Measurements from ENCODE around the gene MRPL12.
A peak's percentile ranks its signal among the peaks of the same experiment; 100 is the strongest.

The MRPL12 gene

DNA sequence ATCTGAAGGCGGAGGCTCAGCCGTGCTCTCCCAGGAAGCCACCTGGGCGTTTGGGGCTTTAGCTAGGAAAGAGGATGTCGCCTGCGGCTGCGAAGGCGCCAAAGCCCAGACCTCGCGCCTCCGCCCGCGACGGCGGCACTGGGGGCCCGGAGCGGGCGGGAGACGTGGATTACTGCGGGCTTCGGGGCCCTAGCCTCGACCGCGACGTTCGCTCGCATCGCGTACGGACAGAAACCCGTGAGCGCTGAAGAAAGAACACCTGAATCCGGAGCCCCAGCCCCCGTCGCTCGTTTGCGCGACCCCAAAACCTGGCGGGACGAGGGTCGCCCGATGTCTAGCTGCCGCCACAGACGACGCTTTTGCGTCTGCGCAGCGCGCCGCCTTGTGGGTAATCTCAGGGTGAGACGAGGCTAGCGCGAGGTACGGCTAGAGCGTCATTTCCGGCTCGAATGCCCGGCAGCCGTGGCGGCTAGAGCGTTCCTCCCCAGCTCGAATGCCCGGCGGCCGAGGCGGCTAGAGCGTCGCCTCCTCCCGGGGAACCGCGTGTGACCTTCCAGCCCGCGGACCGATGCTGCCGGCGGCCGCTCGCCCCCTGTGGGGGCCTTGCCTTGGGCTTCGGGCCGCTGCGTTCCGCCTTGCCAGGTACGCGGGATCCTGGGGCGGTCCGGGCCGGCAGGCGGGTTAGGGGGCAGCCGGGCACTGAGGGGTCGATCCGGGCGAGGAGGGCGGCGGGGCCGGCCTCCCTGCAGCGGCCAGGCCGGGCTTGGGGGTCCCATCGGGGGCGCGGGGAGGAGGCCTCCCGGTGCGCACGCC, at the start of gene MRPL12:
MRPL12 (plus strand) TSS at position 434 of the 813 bp plus-strand sequence; CDS start at position 569, 135 bp downstream.
- DNase-seq (ENCODE audit: low read depth in 2 of 2), result peak; percentile 93 to 94
- peak within 1 kb of the TSS; percentile 71 to 85 for H3K4me3 ChIP-seq (replicated peaks in 1 of 2; ENCODE audit: low read depth in 2 of 2, low read length in 2 of 2)
- TF ChIP-seq, protein P1, sequence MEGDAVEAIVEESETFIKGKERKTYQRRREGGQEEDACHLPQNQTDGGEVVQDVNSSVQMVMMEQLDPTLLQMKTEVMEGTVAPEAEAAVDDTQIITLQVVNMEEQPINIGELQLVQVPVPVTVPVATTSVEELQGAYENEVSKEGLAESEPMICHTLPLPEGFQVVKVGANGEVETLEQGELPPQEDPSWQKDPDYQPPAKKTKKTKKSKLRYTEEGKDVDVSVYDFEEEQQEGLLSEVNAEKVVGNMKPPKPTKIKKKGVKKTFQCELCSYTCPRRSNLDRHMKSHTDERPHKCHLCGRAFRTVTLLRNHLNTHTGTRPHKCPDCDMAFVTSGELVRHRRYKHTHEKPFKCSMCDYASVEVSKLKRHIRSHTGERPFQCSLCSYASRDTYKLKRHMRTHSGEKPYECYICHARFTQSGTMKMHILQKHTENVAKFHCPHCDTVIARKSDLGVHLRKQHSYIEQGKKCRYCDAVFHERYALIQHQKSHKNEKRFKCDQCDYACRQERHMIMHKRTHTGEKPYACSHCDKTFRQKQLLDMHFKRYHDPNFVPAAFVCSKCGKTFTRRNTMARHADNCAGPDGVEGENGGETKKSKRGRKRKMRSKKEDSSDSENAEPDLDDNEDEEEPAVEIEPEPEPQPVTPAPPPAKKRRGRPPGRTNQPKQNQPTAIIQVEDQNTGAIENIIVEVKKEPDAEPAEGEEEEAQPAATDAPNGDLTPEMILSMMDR (IDR thresholded peaks at IDR 0.05; ENCODE audit: low read depth, low read length), result no peak

DNA sequence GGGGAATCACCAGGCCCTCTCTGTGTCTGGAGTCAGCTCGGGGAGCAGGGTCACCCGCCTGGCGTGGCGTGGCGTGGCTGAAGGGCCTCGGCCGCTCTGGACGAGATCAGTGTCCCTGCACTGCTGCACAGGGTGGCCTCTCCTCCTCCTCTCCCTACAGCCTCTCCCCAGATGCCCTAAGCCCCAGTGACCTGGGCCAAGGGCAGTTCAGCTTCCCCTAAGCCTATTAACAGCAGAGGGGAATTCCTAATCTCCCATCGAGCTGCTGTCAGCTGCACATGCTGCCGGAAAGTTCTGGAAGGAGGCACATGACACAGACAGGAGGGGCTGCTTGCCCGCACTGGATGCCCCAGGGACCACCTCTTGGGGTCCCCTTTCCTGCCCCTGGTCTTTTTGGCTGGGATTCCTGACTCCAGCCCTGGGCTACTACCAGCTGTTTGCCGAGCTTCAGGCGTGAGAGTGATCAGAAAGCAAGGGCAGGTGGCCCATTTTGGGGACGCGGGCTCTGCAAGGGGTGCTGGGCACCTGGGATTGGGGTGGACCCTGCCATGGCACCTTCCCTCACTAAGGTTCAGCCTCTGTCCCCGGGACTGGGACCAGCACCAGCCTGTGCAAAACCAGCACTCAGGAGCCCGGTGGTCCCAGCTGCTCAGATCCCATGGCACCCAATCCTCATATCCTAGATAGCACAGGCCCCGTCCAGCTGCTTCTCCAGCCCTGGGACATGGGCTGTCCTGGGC, 47.6 kb upstream of the MRPL12 start:
- TF ChIP-seq, protein P1 (IDR thresholded peaks at IDR 0.05; ENCODE audit: low read depth, low read length), result no peak
- H3K4me3 ChIP-seq (replicated peaks in 1 of 2; ENCODE audit: low read depth in 2 of 2, low read length in 2 of 2), result no peak overlapping the region
- no peak for DNase-seq (ENCODE audit: low read depth in 2 of 2)

DNA sequence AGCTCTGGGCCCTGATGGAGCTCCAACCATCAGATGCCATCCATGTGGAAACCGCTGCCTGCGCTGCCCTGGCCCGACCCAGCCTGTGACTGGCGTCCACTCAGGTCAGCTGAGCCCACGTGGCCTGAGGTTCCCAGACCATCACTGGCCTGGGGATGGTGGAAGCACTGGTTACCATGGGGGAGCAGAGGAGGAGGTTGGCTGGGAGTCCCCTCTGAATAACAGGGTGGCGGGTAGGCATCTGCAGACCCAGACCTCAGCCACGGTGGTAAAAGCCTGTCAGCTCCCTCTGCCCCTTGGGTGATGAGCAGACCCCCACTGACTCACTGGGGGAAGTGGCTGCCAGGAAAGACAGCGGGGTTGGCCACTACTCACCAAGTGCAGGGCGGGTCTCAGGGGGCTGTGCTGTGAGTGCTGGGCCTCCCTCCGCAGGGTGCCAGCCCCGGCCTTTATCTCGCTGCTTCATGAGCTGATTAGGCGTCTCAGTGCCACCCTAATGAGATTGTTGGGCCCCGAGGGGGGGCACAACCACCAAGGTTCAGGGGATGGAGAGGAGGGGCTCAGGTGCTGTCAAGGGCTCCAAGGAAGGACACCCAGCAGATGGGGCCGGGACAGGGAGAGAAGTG, 46.9 kb upstream of the MRPL12 start, which contains the start of gene PDE6G:
PDE6G (minus strand) TSS at position 425 of the 626 bp plus-strand sequence. CDS start 3,237 bp downstream, outside the sequence.
- TF ChIP-seq, protein P1 (IDR thresholded peaks at IDR 0.05; ENCODE audit: low read depth, low read length), result no peak
- H3K4me3 ChIP-seq (replicated peaks in 1 of 2; ENCODE audit: low read depth in 2 of 2, low read length in 2 of 2), result no peak within 1 kb of the TSS

DNA sequence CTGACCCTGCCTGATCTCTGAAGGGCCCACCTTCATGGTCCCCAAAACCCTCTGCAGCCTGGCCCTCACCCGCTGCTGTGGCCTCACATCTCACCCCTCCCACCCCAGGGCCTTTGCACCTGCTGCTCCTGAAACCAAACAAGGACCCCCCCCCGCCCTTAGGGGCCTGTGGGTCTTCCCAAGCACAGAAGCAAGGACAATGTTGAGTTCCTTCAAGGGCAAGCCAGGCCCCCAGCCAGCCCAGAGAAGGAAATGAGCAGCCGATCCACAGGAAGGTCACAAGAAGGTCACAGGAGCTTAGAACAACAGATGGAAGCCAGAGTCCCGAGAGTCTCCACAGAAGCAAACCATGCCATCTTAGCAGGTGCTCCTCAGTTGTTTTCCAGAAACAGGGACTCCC, 46.3 kb upstream of the MRPL12 start:
- peak in 1 of 2 donors; percentile 22 for DNase-seq (ENCODE audit: low read depth in 2 of 2)
- TF ChIP-seq, protein P1 (IDR thresholded peaks at IDR 0.05; ENCODE audit: low read depth, low read length), result no peak

More for the DNA sequence above, 46.9 kb upstream of the MRPL12 start, which contains the start of gene PDE6G:
- DNase-seq (ENCODE audit: low read depth in 2 of 2), result no peak

DNA sequence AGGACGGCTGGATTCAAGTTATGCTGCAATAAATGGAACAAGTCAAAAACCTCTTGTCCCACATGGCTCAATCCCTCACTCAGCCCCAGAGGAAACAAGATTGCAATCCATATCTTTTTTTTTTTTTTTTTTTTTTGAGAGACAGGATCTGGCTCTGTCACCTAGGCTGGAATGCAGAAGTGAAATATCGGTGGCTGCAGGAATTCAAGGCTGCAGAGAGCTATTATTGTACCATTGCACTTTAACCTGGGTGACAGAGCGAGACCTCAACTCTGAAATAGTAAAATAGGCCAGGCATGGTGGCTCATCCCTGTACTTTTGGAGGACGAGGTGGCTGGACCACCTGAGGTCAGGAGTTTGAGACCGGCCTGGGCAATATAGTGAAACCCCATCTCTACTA, 44.1 kb upstream of the MRPL12 start:
- H3K4me3 ChIP-seq (replicated peaks in 1 of 2; ENCODE audit: low read depth in 2 of 2, low read length in 2 of 2), result no peak overlapping the region
- no peak for DNase-seq (ENCODE audit: low read depth in 2 of 2)
- TF ChIP-seq, protein P1 (IDR thresholded peaks at IDR 0.05; ENCODE audit: low read depth, low read length), result no peak

More for the DNA sequence above, 46.3 kb upstream of the MRPL12 start:
- H3K4me3 ChIP-seq (replicated peaks in 1 of 2; ENCODE audit: low read depth in 2 of 2, low read length in 2 of 2), result no peak overlapping the region

DNA sequence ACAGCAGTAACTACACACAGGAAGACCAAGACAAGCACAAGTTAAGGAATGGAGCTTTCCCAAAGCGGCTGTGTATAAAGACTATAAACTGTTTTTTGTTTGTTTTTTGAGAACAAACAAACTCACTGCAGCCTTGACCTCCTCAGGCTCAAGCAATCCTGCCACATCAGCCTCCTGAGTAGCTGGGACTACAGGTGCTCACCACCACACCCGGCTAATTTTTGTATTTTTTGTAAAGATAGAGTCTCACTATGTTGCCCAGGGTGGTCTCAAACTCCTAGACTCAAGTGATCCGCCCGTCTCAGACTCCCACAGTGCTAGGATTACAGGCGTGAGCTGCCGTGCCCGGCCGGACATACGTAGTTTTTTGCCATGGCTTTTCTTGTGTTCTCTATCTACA, 42.7 kb upstream of the MRPL12 start:
- TF ChIP-seq, protein P1 (IDR thresholded peaks at IDR 0.05; ENCODE audit: low read depth, low read length), result no peak
- no peak for DNase-seq (ENCODE audit: low read depth in 2 of 2)
- H3K4me3 ChIP-seq (replicated peaks in 1 of 2; ENCODE audit: low read depth in 2 of 2, low read length in 2 of 2), result no peak overlapping the region
